K562 (cell line): ENCODE measurements around the gene DPH1. TPM values are rescaled to one million over a fixed set of nuclear protein-coding genes. Genes with fewer than 3 reads are reported as not detected.

Source experiments
- ATAC-seq: fragments of 200-7000 bp; cut with Tn5 transposase; 3 replicates; pipeline ENCODE4 v1.9.1; 2020; ENCODE audit warnings: moderate library complexity
- BruUV-seq: library from RNA; stranded (reverse); fragments of 400-500 nt; replicated peaks from 2 replicates; lab custom pipeline; 2021; lab: Mats Ljungman, UMichigan
- CTCF ChIA-PET: fragments of 300-600 bp; formaldehyde crosslinking; extraction: SDS; loops from one replicate; lab custom pipeline; 2021; ENCODE audit warnings: low intra/inter-chr PET ratio; lab: Yijun Ruan, JAX
- POLR2A ChIA-PET: fragments of 300-600, 350-650 bp; sonication (Branson Sonifier 250); formaldehyde crosslinking; extraction: SDS; loops from one replicate; lab custom pipeline; 2021; ENCODE audit warnings: antibody characterized with exemption, inconsistent platforms; lab: Yijun Ruan, JAX
- DNase-seq, 4 experiments: peaks; one replicate each; pipeline versions ENCODE4 v3.0.0 to v3.0.0-alpha.2; 2011 to 2018; ENCODE audit warnings: low spot score in 3 of 4, mixed read lengths in 3 of 4; ENCODE audit errors: extremely low read depth in 1 of 4
- FAIRE-seq: peaks from 2 replicates; lab custom pipeline; 2011; peaks lifted over from hg19 to GRCh38; lab: Jason Lieb, UNC
- H2AFZ ChIP-seq: 2 replicates; pipeline ENCODE4 v1.6.0; 2011; ENCODE audit warnings: low read depth, low read length, control low read depth, inconsistent platforms
- H3K27ac ChIP-seq: fragments of 200-600 bp; 3 replicates; pipeline ENCODE4 v1.8.0; 2011; ENCODE audit warnings: low read depth, mild to moderate bottlenecking, control low read depth, inconsistent platforms, low read length, moderate library complexity, mixed read lengths; ENCODE audit errors: extremely low read depth
- H3K27me3 ChIP-seq, 2 experiments: fragments of 300-600 bp in 1 of 2; 2 replicates in 1 of 2; 3 replicates in 1 of 2; pipeline versions ENCODE4 v1.6.0 to v1.8.0; 2011; ENCODE audit warnings: inconsistent platforms in 2 of 2, low read length in 2 of 2, mild to moderate bottlenecking in 1 of 2, mixed read lengths in 1 of 2, moderate library complexity in 1 of 2; ENCODE audit not compliant: control insufficient read depth in 2 of 2, insufficient read depth in 2 of 2
- H3K36me3 ChIP-seq: fragments of 300-600 bp; 3 replicates; pipeline ENCODE4 v1.8.0; 2011; ENCODE audit warnings: mild to moderate bottlenecking, low read length, inconsistent platforms; ENCODE audit not compliant: control insufficient read depth, insufficient read depth
- H3K4me1 ChIP-seq, 2 experiments: fragments of 200-600 bp in 1 of 2; replicated peaks in 1 of 2; 2 replicates in 1 of 2; 3 replicates in 1 of 2; pipeline versions ENCODE4 v1.5.1 to v1.8.0; 2011; ENCODE audit warnings: inconsistent platforms in 2 of 2, low read length in 2 of 2, mild to moderate bottlenecking in 1 of 2, mixed read lengths in 1 of 2, moderate library complexity in 1 of 2; ENCODE audit not compliant: control insufficient read depth in 2 of 2, insufficient read depth in 2 of 2
- H3K4me2 ChIP-seq: 2 replicates; pipeline ENCODE4 v1.6.1; 2011; ENCODE audit warnings: low read length, control low read depth, inconsistent platforms, mixed read lengths; ENCODE audit not compliant: insufficient read depth
- H3K4me3 ChIP-seq: fragments of 200-600 bp; sonication (generic), shearing (Covaris generic); 2 replicates; pipeline ENCODE4 v1.5.1; 2016; ENCODE audit warnings: control low read depth, inconsistent platforms
- H3K79me2 ChIP-seq: fragments of 200-600 bp; 3 replicates; pipeline ENCODE4 v1.8.0; 2011; ENCODE audit warnings: low read length, inconsistent platforms; ENCODE audit not compliant: control insufficient read depth, insufficient read depth
- H3K9ac ChIP-seq, 2 experiments: 2 replicates each; pipeline versions ENCODE4 v1.6.0 to v1.6.1; 2011; ENCODE audit warnings: low read depth in 2 of 2, low read length in 2 of 2, control low read depth in 1 of 2, inconsistent platforms in 1 of 2, mild to moderate bottlenecking in 1 of 2, mixed read lengths in 1 of 2; ENCODE audit not compliant: insufficient read depth in 1 of 2
- H3K9me1 ChIP-seq: one replicate; pipeline ENCODE4 v1.6.0; 2011; ENCODE audit warnings: inconsistent platforms, mild to moderate bottlenecking, low read length, moderate library complexity; ENCODE audit not compliant: control insufficient read depth, insufficient read depth
- H3K9me3 ChIP-seq: replicated peaks from 2 replicates; pipeline ENCODE4 v1.5.1; 2011; ENCODE audit warnings: low read depth, low read length, inconsistent platforms; ENCODE audit not compliant: control insufficient read depth, insufficient read depth
- H4K20me1 ChIP-seq: replicated peaks from 2 replicates; pipeline ENCODE4 v1.6.1; 2011; ENCODE audit warnings: low read length, inconsistent platforms, mixed read lengths; ENCODE audit not compliant: control insufficient read depth, insufficient read depth
- COPS2 ChIP-seq: fragments of 450-650 bp; conservative IDR thresholded peaks from 2 replicates; pipeline ENCODE4 v1.6.1; 2016; ENCODE audit warnings: mild to moderate bottlenecking, moderate library complexity
- NBN ChIP-seq: fragments of 450-650 bp; IDR thresholded peaks from 2 replicates; pipeline ENCODE4 v1.6.1; 2016; ENCODE audit warnings: low read depth, mild to moderate bottlenecking
- TEAD4 ChIP-seq, 2 experiments: sonication (generic) in 1 of 2; formaldehyde crosslinking in 1 of 2; IDR thresholded peaks; 2 replicates each; pipeline versions ENCODE4 v1.6.1 to v1.8.0; 2012 to 2022; ENCODE audit warnings: borderline replicate concordance in 1 of 2, inconsistent platforms in 1 of 2, low read length in 1 of 2, mild to moderate bottlenecking in 1 of 2, missing genetic modification reagents in 1 of 2
- TOE1 ChIP-seq, 2 experiments: fragments of 450-650 bp in 1 of 2; sonication (generic) in 1 of 2; formaldehyde crosslinking in 1 of 2; IDR thresholded peaks; 2 replicates each; pipeline versions ENCODE4 v1.7.1 to v1.8.0; 2016 to 2022; ENCODE audit warnings: borderline replicate concordance in 2 of 2, mild to moderate bottlenecking in 2 of 2, antibody characterized with exemption in 1 of 2, inconsistent platforms in 1 of 2, low read depth in 1 of 2, missing genetic modification reagents in 1 of 2, moderate library complexity in 1 of 2
- ZNF232 ChIP-seq: sonication (generic); formaldehyde crosslinking; IDR thresholded peaks from 2 replicates; pipeline ENCODE4 v1.8.0; 2022; ENCODE audit warnings: mild to moderate bottlenecking, missing genetic modification reagents
- ZNF311 ChIP-seq: fragments of 250-450 bp; sonication (Bioruptor Pico); IDR thresholded peaks from 2 replicates; pipeline ENCODE4 v1.4.0; 2020; ENCODE audit warnings: mild to moderate bottlenecking, moderate library complexity
- ZNF507 ChIP-seq: conservative IDR thresholded peaks from 2 replicates; pipeline ENCODE4 v1.6.1; 2017; ENCODE audit warnings: missing genetic modification characterization, missing compliant biosample characterization
- ZNF644 ChIP-seq: fragments of 200-800 bp; sonication (Bioruptor generic); IDR thresholded peaks from 2 replicates; pipeline ENCODE4 v1.6.1; 2016; ENCODE audit warnings: low read depth, missing genetic modification characterization, missing compliant biosample characterization
- ZSCAN32 ChIP-seq: fragments of 450-650 bp; formaldehyde crosslinking; IDR thresholded peaks from 2 replicates; pipeline ENCODE4 v1.4.0; 2020; ENCODE audit warnings: mild to moderate bottlenecking, moderate library complexity
- WGBS: fragments of 100-300 bp; shearing (Covaris generic); methylation state at CpG from one replicate; pipeline ENCODE4 v1.1.6; 2016; ENCODE audit warnings: low coverage, mixed read lengths; ENCODE audit not compliant: insufficient coverage; ENCODE audit errors: missing lambda C conversion rate; 5-methylcytosine and 5-hydroxymethylcytosine counted together
- in situ Hi-C: fragments of 300-500 bp; cut with MboI; formaldehyde crosslinking; loops from 4 replicates; pipeline ENCODE4 v1.15.0; 2018; ENCODE audit warnings: inconsistent platforms, mixed read lengths
- intact Hi-C: fragments of 100-400 bp; cut with micrococcal nuclease; formaldehyde crosslinking; loops from 2 replicates; pipeline ENCODE4 v1.14.2; 2022
- polyA plus RNA-seq, 8 experiments: library from polyadenylated mRNA; depleted of rRNA in 4 of 8; stranded (reverse) in 5 of 8; unstranded in 3 of 8; fragments of >200 nt; fragmentation: Nextera tagmentation in 2 of 8; fragmentation: Illumina TruSeq in 1 of 8; extraction: Ambion mirVana in 2 of 8; extraction: Trizol in 1 of 8; gene quantifications; 2 replicates each; pipeline versions ENCODE4 v1.2.1 to v1.2.3, GENCODE V29; 2011 to 2014; ENCODE audit warnings: inconsistent platforms in 1 of 8, missing spikeins in 1 of 8
- total RNA-seq, 7 experiments: library from RNA; depleted of rRNA in 6 of 7; stranded (reverse); fragments of >200 nt in 6 of 7; fragmentation: Illumina TruSeq in 2 of 7; extraction: Trizol in 2 of 7; gene quantifications; 2 replicates each; pipeline versions ENCODE4 v1.2.1 to v1.2.3, GENCODE V29; 2011 to 2021; ENCODE audit warnings: low replicate concordance in 1 of 7
- TF ChIP-seq, protein P1 (sequence below): fragments of 250-450 bp; sonication (Bioruptor Pico); IDR thresholded peaks from 2 replicates; pipeline ENCODE4 v1.8.0; 2022; ENCODE audit warnings: moderate library complexity, mild to moderate bottlenecking, inconsistent platforms
- TF ChIP-seq, protein P2 (sequence below): IDR thresholded peaks from 2 replicates; pipeline ENCODE4 v1.6.1; 2014; ENCODE audit warnings: antibody characterized with exemption
- TF ChIP-seq, protein P3 (sequence below), 3 experiments: IDR thresholded peaks in 2 of 3; conservative IDR thresholded peaks in 1 of 3; 2 replicates each; pipeline ENCODE4 v1.5.1; 2011 to 2012; ENCODE audit warnings: low read length in 3 of 3, mild to moderate bottlenecking in 3 of 3, control low read depth in 2 of 3, improper control_type of control experiment in 1 of 3, inconsistent platforms in 1 of 3, low read depth in 1 of 3, mixed read lengths in 1 of 3, moderate library complexity in 1 of 3; ENCODE audit not compliant: insufficient read depth in 2 of 3

DPH1 gene
- total and polyA plus RNA-seq, 9 of the 15 experiments (the other 6 are each of a cell fraction or from before 2014, with no cell fraction given) = 0.42 to 40.6 (median 20.2) TPM

DNA sequence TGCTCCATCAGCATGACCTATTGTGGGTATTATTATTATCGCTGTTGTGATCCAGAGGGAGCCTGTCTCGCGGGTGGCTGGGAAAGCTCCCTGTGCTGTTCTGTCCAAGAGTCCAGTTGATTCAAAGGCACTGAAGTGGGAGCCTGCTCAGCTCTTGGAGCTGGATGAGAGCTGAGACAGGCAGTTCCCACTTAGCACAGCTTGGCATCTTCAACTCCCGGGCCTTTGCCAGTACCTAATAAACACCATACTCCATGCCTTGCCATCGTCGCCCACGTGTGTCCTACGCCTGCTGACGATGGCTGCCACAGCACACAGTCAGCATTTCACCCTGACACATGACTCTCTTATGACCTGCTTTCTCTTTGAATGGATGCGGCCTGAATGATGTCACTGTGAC is 37.4 kb upstream of the DPH1 start:
- H3K9me3 ChIP-seq = no peaks in the 10 kb centered on the region
- DNase-seq = no peak
- no peaks in the 10 kb centered on the region for H3K9me1 ChIP-seq
- no peak overlapping the region for H3K27ac ChIP-seq
- no peak for ATAC-seq
- peaks cover 1% of the 10 kb centered on the region in 2 experiments; a peak in 3 of 5 replicates for H3K4me1 ChIP-seq
- H3K36me3 ChIP-seq = no peaks in the 10 kb centered on the region
- BruUV-seq = no TSS peak
- FAIRE-seq = no peak
- no peak overlapping the region for H3K4me2 ChIP-seq
- no peak overlapping the region for H3K4me3 ChIP-seq
- H3K9ac ChIP-seq = no peak overlapping the region
- intact Hi-C loops = no loop called here
- in situ Hi-C loops = no loop called here
- no peak overlapping the region for H2AFZ ChIP-seq
- H4K20me1 ChIP-seq = 0 out of 2 replicates have a peak, but pooled peaks cover 8% of the 10 kb centered on the region
- ChIA-PET CTCF (interaction anchor here (0.6 kb wide), 1 partner anchor 9 kb away, joined by 3 read pairs; no protein-coding TSS in a partner anchor), POLR2A (interaction anchor here (0.6 to 1.3 kb wide), 3 partner anchors 84 to 298 kb away, joined by 3 read pairs; no protein-coding TSS in a partner anchor)
- TF ChIP-seq ZNF507 (tag) (no peak), ZNF232 (CRISPR knock-in tag) (no peak), ZNF644 (tag) (no peak), TEAD4 (IDR thresholded peaks at IDR 0.05; ENCODE audit: low read length) (no peak), TEAD4 (CRISPR knock-in tag; IDR thresholded peaks at IDR 0.05; ENCODE audit: borderline replicate concordance) (no peak), NBN (no peak), COPS2 (no peak), ZSCAN32 (CRISPR knock-in tag) (no peak), TOE1 (IDR thresholded peaks at IDR 0.05; ENCODE audit: borderline replicate concordance) (no peak), TOE1 (CRISPR knock-in tag; IDR thresholded peaks at IDR 0.05; ENCODE audit: borderline replicate concordance, low read depth) (no peak), ZNF311 (CRISPR knock-in tag) (no peak)
- TF ChIP-seq, protein P1, sequence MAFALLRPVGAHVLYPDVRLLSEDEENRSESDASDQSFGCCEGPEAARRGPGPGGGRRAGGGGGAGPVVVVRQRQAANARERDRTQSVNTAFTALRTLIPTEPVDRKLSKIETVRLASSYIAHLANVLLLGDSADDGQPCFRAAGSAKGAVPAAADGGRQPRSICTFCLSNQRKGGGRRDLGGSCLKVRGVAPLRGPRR (CRISPR knock-in tag) = no peak
- TF ChIP-seq, protein P2, sequence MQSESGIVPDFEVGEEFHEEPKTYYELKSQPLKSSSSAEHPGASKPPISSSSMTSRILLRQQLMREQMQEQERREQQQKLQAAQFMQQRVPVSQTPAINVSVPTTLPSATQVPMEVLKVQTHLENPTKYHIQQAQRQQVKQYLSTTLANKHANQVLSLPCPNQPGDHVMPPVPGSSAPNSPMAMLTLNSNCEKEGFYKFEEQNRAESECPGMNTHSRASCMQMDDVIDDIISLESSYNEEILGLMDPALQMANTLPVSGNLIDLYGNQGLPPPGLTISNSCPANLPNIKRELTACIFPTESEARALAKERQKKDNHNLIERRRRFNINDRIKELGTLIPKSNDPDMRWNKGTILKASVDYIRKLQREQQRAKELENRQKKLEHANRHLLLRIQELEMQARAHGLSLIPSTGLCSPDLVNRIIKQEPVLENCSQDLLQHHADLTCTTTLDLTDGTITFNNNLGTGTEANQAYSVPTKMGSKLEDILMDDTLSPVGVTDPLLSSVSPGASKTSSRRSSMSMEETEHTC = no peak
- TF ChIP-seq, protein P3, sequence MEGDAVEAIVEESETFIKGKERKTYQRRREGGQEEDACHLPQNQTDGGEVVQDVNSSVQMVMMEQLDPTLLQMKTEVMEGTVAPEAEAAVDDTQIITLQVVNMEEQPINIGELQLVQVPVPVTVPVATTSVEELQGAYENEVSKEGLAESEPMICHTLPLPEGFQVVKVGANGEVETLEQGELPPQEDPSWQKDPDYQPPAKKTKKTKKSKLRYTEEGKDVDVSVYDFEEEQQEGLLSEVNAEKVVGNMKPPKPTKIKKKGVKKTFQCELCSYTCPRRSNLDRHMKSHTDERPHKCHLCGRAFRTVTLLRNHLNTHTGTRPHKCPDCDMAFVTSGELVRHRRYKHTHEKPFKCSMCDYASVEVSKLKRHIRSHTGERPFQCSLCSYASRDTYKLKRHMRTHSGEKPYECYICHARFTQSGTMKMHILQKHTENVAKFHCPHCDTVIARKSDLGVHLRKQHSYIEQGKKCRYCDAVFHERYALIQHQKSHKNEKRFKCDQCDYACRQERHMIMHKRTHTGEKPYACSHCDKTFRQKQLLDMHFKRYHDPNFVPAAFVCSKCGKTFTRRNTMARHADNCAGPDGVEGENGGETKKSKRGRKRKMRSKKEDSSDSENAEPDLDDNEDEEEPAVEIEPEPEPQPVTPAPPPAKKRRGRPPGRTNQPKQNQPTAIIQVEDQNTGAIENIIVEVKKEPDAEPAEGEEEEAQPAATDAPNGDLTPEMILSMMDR (IDR thresholded peaks at IDR 0.05 in 2 of 3, conservative IDR thresholded peaks at IDR 0.05 in 1 of 3; ENCODE audit: insufficient read depth in 2 of 3, low read depth in 1 of 3, low read length in 3 of 3) = no peak
- peaks cover 9 to 51% of the 10 kb centered on the region in 2 experiments; a peak in 4 of 5 replicates for H3K27me3 ChIP-seq
- no peaks in the 10 kb centered on the region for H3K79me2 ChIP-seq
- WGBS = 10% methylated on average over 10 of the region's 10 CpGs
